Activated T-helper 2 cell treated with anti-CD3 and anti-CD28 coated beads, Interferon-gamma antibody, Interleukin-2, Interleukin-4, amounts not matched to agents 10 μg/mL and 5 μg/mL and 100 μg/mL, durations not matched to agents 14 hours and 24 hours and 36 hours (primary cell): Measurements from ENCODE around the gene RALGAPA1. TPM values are rescaled to one million over a fixed set of nuclear protein-coding genes. Genes with fewer than 3 reads are reported as not detected.
"Not testable (repeated sequence)": the region's sequence is repeated elsewhere in the genome, so short reads cannot be mapped to it uniquely, and the experiment has no call there.

Source experiments
- DNase-seq: peaks from one replicate; pipeline ENCODE4 v3.0.0; 2021; ENCODE audit warnings: low spot score
- H3K27ac Mint-ChIP-seq: one replicate; pipeline ENCODE4 v1.8.0; 2021; ENCODE audit warnings: mixed read lengths
- H3K27me3 Mint-ChIP-seq: one replicate; pipeline ENCODE4 v1.8.0; 2021; ENCODE audit warnings: low read depth, mixed read lengths
- H3K36me3 Mint-ChIP-seq: one replicate; pipeline ENCODE4 v1.8.0; 2021; ENCODE audit warnings: low read depth, mixed read lengths
- H3K4me1 Mint-ChIP-seq: one replicate; pipeline ENCODE4 v1.8.0; 2021; ENCODE audit warnings: low read depth, mixed read lengths
- H3K4me3 Mint-ChIP-seq: one replicate; pipeline ENCODE4 v1.8.0; 2021; ENCODE audit warnings: low read depth, mild to moderate bottlenecking, moderate library complexity, mixed read lengths
- H3K9me3 Mint-ChIP-seq: one replicate; pipeline ENCODE4 v1.8.0; 2021; ENCODE audit warnings: mixed read lengths
- intact Hi-C: fragments of 100-400 bp; cut with micrococcal nuclease; formaldehyde crosslinking; loops from one replicate; pipeline ENCODE4 v1.15.1; 2023
- total RNA-seq: library from RNA; stranded (reverse); gene quantifications from 2 replicates; pipeline ENCODE4 v1.2.3, GENCODE V29; 2022

The RALGAPA1 gene
- total RNA-seq, 1 donor from 2014 or later = 34.7 TPM

GRCh38 chr14:35814371-35815005 is 5.4 kb upstream of the RALGAPA1 start:
- Mint-ChIP-seq H3K4me1 (no peaks in the 10 kb centered on the region), H3K9me3 (no peaks in the 10 kb centered on the region), H3K27me3 (peaks cover 11% of the 10 kb centered on the region), H3K27ac (no peak overlapping the region), H3K36me3 (no peaks in the 10 kb centered on the region), H3K4me3 (no peak overlapping the region)
- DNase-seq = peak; percentile 66
- intact Hi-C loops = loop anchor here (2.0 to 5.0 kb wide), 2 partner anchors 282 to 376 kb away; partner anchors contain the start of gene INSM2

GRCh38 chr14:35810963-35811362 is 1.9 kb upstream of the RALGAPA1 start:
- Mint-ChIP-seq H3K36me3 (no peaks in the 10 kb centered on the region), H3K27me3 (peaks cover 7% of the 10 kb centered on the region), H3K4me3 (no peak overlapping the region), H3K27ac (no peak overlapping the region), H3K9me3 (no peaks in the 10 kb centered on the region), H3K4me1 (peaks cover 21% of the 10 kb centered on the region)
- intact Hi-C loops = no loop called here
- no peak for DNase-seq

GRCh38 chr14:35809597-35809996 is 502 bp upstream of the RALGAPA1 start:
- Mint-ChIP-seq H3K36me3 (peaks cover 2% of the 10 kb centered on the region), H3K27ac (peak overlapping the region; percentile 16), H3K9me3 (no peaks in the 10 kb centered on the region), H3K27me3 (peaks cover 7% of the 10 kb centered on the region), H3K4me1 (peaks cover 21% of the 10 kb centered on the region), H3K4me3 (peak overlapping the region; percentile 28)
- DNase-seq = no peak
- intact Hi-C loops = loop anchor here (1.0 to 10.0 kb wide), 7 partner anchors 13 to 825 kb away; partner anchors contain the start of genes BRMS1L, PPP2R3C, PRORP and SRP54

GRCh38 chr14:35808076-35808637 is 938 bp downstream of the RALGAPA1 start:
- Mint-ChIP-seq H3K4me3 (peak overlapping the region; percentile 99), H3K9me3 (no peaks in the 10 kb centered on the region), H3K36me3 (peaks cover 3% of the 10 kb centered on the region), H3K27me3 (peaks cover 7% of the 10 kb centered on the region), H3K27ac (peak overlapping the region; percentile 94), H3K4me1 (peaks cover 21% of the 10 kb centered on the region)
- DNase-seq = no peak
- intact Hi-C loops = loop anchor here (2.0 to 10.0 kb wide), 5 partner anchors 66 to 823 kb away; partner anchors contain the start of genes PPP2R3C, PRORP and SRP54

- Mint-ChIP-seq H3K9me3 (no peaks in the 10 kb centered on the region), H3K4me3 (peak overlapping the region; percentile 80), H3K36me3 (peaks cover 8% of the 10 kb centered on the region), H3K27ac (peak overlapping the region; percentile 48), H3K4me1 (peaks cover 21% of the 10 kb centered on the region), H3K27me3 (peaks cover 5% of the 10 kb centered on the region)
- intact Hi-C loops = loop anchor here (5.0 to 10.0 kb wide), 4 partner anchors 65 to 823 kb away; partner anchors contain the start of genes PPP2R3C, PRORP and SRP54
- DNase-seq = no peak
Observed at GRCh38 chr14:35807131-35807961, 1.7 kb downstream of the RALGAPA1 start.

GRCh38 chr14:35806006-35806907 is 2.8 kb downstream of the RALGAPA1 start:
- peaks cover 5% of the 10 kb centered on the region for H3K27me3 Mint-ChIP-seq
- no peaks in the 10 kb centered on the region for H3K9me3 Mint-ChIP-seq
- no peak for DNase-seq
- no peak overlapping the region for H3K27ac Mint-ChIP-seq
- H3K36me3 Mint-ChIP-seq = peaks cover 8% of the 10 kb centered on the region
- H3K4me1 Mint-ChIP-seq = peaks cover 21% of the 10 kb centered on the region
- no peak overlapping the region for H3K4me3 Mint-ChIP-seq
- intact Hi-C loops = loop anchor here (5.0 to 10.0 kb wide), 4 partner anchors 64 to 821 kb away; partner anchors contain the start of genes PPP2R3C, PRORP and SRP54

GRCh38 chr14:35797796-35798195 is 11.3 kb downstream of the RALGAPA1 start:
- no peaks in the 10 kb centered on the region for H3K27me3 Mint-ChIP-seq
- intact Hi-C loops = no loop called here
- H3K36me3 Mint-ChIP-seq = peaks cover 1% of the 10 kb centered on the region
- peaks cover 15% of the 10 kb centered on the region for H3K4me1 Mint-ChIP-seq
- H3K9me3 Mint-ChIP-seq = no peaks in the 10 kb centered on the region
- DNase-seq = no peak
- H3K4me3 Mint-ChIP-seq = no peak overlapping the region
- no peak overlapping the region for H3K27ac Mint-ChIP-seq

- no peak overlapping the region for H3K27ac Mint-ChIP-seq
- no peak overlapping the region for H3K4me3 Mint-ChIP-seq
- H3K36me3 Mint-ChIP-seq = no peaks in the 10 kb centered on the region
- no peaks in the 10 kb centered on the region for H3K9me3 Mint-ChIP-seq
- no peaks in the 10 kb centered on the region for H3K27me3 Mint-ChIP-seq
- intact Hi-C loops = no loop called here
- no peak for DNase-seq
- peaks cover 8% of the 10 kb centered on the region for H3K4me1 Mint-ChIP-seq
Observed at GRCh38 chr14:35789651-35790050, 19.4 kb downstream of the RALGAPA1 start.

- Mint-ChIP-seq H3K4me3 (no peak overlapping the region), H3K4me1 (peaks cover 8% of the 10 kb centered on the region), H3K27ac (no peak overlapping the region), H3K36me3 (no peaks in the 10 kb centered on the region), H3K9me3 (no peaks in the 10 kb centered on the region), H3K27me3 (no peaks in the 10 kb centered on the region)
- intact Hi-C loops = no loop called here
- DNase-seq = no peak
Observed at GRCh38 chr14:35786856-35787255, 22.2 kb downstream of the RALGAPA1 start.

- intact Hi-C loops = no loop called here
- no peaks in the 10 kb centered on the region for H3K27me3 Mint-ChIP-seq
- no peaks in the 10 kb centered on the region for H3K4me1 Mint-ChIP-seq
- DNase-seq = no peak
- no peak overlapping the region for H3K27ac Mint-ChIP-seq
- peaks cover 18% of the 10 kb centered on the region for H3K9me3 Mint-ChIP-seq
- no peak overlapping the region for H3K4me3 Mint-ChIP-seq
- peaks cover 4% of the 10 kb centered on the region for H3K36me3 Mint-ChIP-seq
Observed at GRCh38 chr14:35783699-35784098, 25.4 kb downstream of the RALGAPA1 start.

- Mint-ChIP-seq H3K27me3 (no peaks in the 10 kb centered on the region), H3K4me3 (no peak overlapping the region), H3K36me3 (peaks cover 7% of the 10 kb centered on the region), H3K4me1 (no peaks in the 10 kb centered on the region), H3K9me3 (peaks cover 18% of the 10 kb centered on the region), H3K27ac (no peak overlapping the region)
- DNase-seq = no peak
- intact Hi-C loops = no loop called here
Observed at GRCh38 chr14:35779368-35779767, 29.7 kb downstream of the RALGAPA1 start.

- H3K27ac Mint-ChIP-seq, H3K27me3 Mint-ChIP-seq, intact Hi-C loops, H3K4me1 Mint-ChIP-seq, DNase-seq, H3K4me3 Mint-ChIP-seq: not testable (repeated sequence)
- Mint-ChIP-seq H3K9me3 (peaks cover 18% of the 10 kb centered on the region), H3K36me3 (peaks cover 10% of the 10 kb centered on the region)
Observed at GRCh38 chr14:35777550-35777949, 31.5 kb downstream of the RALGAPA1 start.
